Ishikawa (cell line): ENCODE measurements around the gene WDTC1.

ENCODE experiments used
- CEBPB ChIP-seq: IDR thresholded peaks from 2 replicates; pipeline ENCODE4 v1.6.1; 2012
- CREB1 ChIP-seq: IDR thresholded peaks from 2 replicates; pipeline ENCODE4 v1.6.1; 2012; ENCODE audit warnings: low read depth
- EGR1 ChIP-seq: IDR thresholded peaks from 2 replicates; pipeline ENCODE4 v1.6.1; 2012
- EP300 ChIP-seq: IDR thresholded peaks from 2 replicates; pipeline ENCODE4 v1.6.1; 2012; ENCODE audit warnings: borderline replicate concordance
- FOXM1 ChIP-seq: IDR thresholded peaks from 2 replicates; pipeline ENCODE4 v1.6.1; 2012; ENCODE audit warnings: low read depth, borderline replicate concordance
- RAD21 ChIP-seq: IDR thresholded peaks from 2 replicates; pipeline ENCODE4 v1.6.1; 2012; ENCODE audit warnings: low read depth
- TAF1 ChIP-seq: IDR thresholded peaks from 2 replicates; pipeline ENCODE4 v1.6.1; 2012; ENCODE audit warnings: low read depth, mild to moderate bottlenecking
- YY1 ChIP-seq: IDR thresholded peaks from 2 replicates; pipeline ENCODE4 v1.6.1; 2012; ENCODE audit warnings: low read depth
- TF ChIP-seq, protein P1 (sequence below): IDR thresholded peaks from 2 replicates; pipeline ENCODE4 v1.6.1; 2012; ENCODE audit warnings: low read depth, mild to moderate bottlenecking

DNA sequence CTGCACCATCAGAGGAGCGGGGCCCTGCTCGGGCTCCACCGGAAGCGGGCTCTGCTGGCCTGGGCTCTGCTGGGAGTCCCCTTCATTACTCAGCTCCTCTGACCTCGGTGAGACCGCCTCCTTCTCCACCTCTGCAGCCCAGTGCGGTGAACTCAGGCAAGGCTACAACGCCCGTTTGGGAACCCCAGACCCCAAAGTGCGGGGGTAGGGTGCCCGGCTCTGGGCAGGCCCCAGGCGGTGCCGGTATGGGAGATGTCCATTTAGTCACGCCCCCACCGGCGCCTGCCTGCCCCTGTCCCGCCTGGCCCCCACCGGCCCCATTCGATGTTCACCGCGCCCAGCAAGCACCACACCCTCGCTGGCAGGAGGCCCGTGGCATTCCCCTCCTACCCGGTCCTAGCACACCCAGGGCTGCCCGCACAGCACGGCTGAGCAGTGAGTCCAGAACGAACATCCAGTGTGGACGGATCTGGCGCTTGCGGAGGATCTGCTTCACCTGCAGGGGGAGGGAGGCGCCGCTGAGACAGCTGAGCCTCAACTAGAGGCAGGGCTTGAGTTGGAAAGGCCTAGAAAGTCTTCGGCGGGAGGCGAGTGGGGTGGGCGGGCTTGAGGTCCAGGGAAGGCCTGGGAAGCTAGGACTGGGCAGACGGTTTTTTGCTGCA is 122.3 kb downstream of the WDTC1 start:
- no peak for TF ChIP-seq TAF1
- TF ChIP-seq RAD21 = no peak
- TF ChIP-seq YY1 = no peak
- TF ChIP-seq, protein P1, sequence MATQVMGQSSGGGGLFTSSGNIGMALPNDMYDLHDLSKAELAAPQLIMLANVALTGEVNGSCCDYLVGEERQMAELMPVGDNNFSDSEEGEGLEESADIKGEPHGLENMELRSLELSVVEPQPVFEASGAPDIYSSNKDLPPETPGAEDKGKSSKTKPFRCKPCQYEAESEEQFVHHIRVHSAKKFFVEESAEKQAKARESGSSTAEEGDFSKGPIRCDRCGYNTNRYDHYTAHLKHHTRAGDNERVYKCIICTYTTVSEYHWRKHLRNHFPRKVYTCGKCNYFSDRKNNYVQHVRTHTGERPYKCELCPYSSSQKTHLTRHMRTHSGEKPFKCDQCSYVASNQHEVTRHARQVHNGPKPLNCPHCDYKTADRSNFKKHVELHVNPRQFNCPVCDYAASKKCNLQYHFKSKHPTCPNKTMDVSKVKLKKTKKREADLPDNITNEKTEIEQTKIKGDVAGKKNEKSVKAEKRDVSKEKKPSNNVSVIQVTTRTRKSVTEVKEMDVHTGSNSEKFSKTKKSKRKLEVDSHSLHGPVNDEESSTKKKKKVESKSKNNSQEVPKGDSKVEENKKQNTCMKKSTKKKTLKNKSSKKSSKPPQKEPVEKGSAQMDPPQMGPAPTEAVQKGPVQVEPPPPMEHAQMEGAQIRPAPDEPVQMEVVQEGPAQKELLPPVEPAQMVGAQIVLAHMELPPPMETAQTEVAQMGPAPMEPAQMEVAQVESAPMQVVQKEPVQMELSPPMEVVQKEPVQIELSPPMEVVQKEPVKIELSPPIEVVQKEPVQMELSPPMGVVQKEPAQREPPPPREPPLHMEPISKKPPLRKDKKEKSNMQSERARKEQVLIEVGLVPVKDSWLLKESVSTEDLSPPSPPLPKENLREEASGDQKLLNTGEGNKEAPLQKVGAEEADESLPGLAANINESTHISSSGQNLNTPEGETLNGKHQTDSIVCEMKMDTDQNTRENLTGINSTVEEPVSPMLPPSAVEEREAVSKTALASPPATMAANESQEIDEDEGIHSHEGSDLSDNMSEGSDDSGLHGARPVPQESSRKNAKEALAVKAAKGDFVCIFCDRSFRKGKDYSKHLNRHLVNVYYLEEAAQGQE = no peak
- TF ChIP-seq CEBPB = no peak
- TF ChIP-seq EP300 = no peak
- TF ChIP-seq EGR1 = no peak
- TF ChIP-seq CREB1 = no peak
- TF ChIP-seq FOXM1 = no peak
